8988T (cell line): Measurements from ENCODE around the gene PTH1R.
A peak's percentile ranks its signal among the peaks of the same experiment; 100 is the strongest.
"Not testable (repeated sequence)": the region's sequence is repeated elsewhere in the genome, so short reads cannot be mapped to it uniquely, and the experiment has no call there.

ENCODE experiments used
- DNase-seq: peaks from one replicate; pipeline ENCODE4 v3.0.0; 2011

Gene PTH1R

GRCh38 chr3:46901591-46902187 lies 24.2 kb downstream of the PTH1R start:
- DNase-seq = no peak

GRCh38 chr3:46902188-46902631 lies 24.7 kb downstream of the PTH1R start:
- DNase-seq = peak; percentile 20

GRCh38 chr3:46903341-46904302 lies 26.1 kb downstream of the PTH1R start:
- DNase-seq = peak; percentile 81

- DNase-seq = no peak
These were observed 27.0 kb downstream of the PTH1R start for GRCh38 chr3:46904303-46905212.

- DNase-seq = no peak
These were observed 27.7 kb downstream of the PTH1R start for GRCh38 chr3:46905213-46905560.

- DNase-seq = peak; percentile 26
These were observed 28.3 kb downstream of the PTH1R start for GRCh38 chr3:46905661-46906451.

- peak; percentile 37 for DNase-seq
These were observed 29.0 kb downstream of the PTH1R start for GRCh38 chr3:46906471-46907058.

- no peak for DNase-seq
These were observed 29.8 kb downstream of the PTH1R start for GRCh38 chr3:46907271-46907670.

GRCh38 chr3:46907960-46908293 lies 30.4 kb downstream of the PTH1R start:
- no peak for DNase-seq

- DNase-seq = peak; percentile 30
These were observed 30.9 kb downstream of the PTH1R start for GRCh38 chr3:46908294-46908985.

GRCh38 chr3:46908986-46909534 lies 31.5 kb downstream of the PTH1R start:
- DNase-seq = peak; percentile 27

GRCh38 chr3:46909535-46910161 lies 32.1 kb downstream of the PTH1R start:
- peak; percentile 97 for DNase-seq

- peak; percentile 10 for DNase-seq
These were observed 32.7 kb downstream of the PTH1R start for GRCh38 chr3:46910166-46910760.

- DNase-seq = not testable (repeated sequence)
These were observed 33.4 kb downstream of the PTH1R start for GRCh38 chr3:46910914-46911313.

GRCh38 chr3:46912986-46913385 lies 35.5 kb downstream of the PTH1R start:
- DNase-seq = no peak

GRCh38 chr3:46913644-46914043 lies 36.1 kb downstream of the PTH1R start:
- DNase-seq = no peak

- no peak for DNase-seq
These were observed 37.3 kb downstream of the PTH1R start for GRCh38 chr3:46914849-46915248.

- no peak for DNase-seq
These were observed 37.8 kb downstream of the PTH1R start for GRCh38 chr3:46915297-46915822.

GRCh38 chr3:46916278-46916677 lies 38.8 kb downstream of the PTH1R start:
- DNase-seq = no peak

- DNase-seq = no peak
These were observed 39.3 kb downstream of the PTH1R start for GRCh38 chr3:46916799-46917198.
